ENCODE data around the gene PPP2R5E.

DNA sequence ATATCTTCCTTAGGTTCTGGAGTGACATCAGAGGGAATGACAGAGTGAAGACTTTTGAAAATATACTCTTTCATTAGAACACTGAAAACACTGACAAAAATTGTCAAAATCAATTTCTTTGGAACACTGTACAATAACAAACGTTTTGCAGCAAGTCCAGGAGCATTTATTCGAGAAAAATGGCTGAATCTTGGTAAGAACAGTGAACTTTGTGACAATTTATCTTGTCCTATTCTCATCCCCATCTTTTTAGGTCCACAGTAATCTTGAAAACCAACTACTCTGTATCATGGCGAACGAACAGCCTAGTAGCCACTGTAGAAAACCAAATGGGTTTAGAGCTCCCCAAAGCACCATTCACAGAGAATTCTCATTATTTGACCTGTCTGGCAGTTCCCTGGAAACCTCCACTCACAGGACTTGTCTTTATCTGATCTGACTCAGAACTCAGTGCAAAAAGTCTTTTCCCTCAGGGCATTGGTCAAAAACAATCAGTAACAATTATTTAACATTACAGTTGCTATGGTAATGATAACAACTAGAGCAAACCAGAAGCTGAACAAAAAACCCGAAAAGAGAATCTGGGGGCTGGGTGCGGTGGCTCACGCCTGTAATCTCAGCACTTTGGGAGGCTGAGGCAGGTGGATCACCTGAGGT lies 20.3 kb upstream of the PPP2R5E start:
- TF ChIP-seq EZH2phosphoT487 (conservative IDR thresholded peaks at IDR 0.05; ENCODE audit: low read length): no peak
- TF ChIP-seq, protein P1, sequence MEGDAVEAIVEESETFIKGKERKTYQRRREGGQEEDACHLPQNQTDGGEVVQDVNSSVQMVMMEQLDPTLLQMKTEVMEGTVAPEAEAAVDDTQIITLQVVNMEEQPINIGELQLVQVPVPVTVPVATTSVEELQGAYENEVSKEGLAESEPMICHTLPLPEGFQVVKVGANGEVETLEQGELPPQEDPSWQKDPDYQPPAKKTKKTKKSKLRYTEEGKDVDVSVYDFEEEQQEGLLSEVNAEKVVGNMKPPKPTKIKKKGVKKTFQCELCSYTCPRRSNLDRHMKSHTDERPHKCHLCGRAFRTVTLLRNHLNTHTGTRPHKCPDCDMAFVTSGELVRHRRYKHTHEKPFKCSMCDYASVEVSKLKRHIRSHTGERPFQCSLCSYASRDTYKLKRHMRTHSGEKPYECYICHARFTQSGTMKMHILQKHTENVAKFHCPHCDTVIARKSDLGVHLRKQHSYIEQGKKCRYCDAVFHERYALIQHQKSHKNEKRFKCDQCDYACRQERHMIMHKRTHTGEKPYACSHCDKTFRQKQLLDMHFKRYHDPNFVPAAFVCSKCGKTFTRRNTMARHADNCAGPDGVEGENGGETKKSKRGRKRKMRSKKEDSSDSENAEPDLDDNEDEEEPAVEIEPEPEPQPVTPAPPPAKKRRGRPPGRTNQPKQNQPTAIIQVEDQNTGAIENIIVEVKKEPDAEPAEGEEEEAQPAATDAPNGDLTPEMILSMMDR (IDR thresholded peaks at IDR 0.05; ENCODE audit: insufficient read depth, low read length, poor library complexity, severe bottlenecking): no peak
